Karpas-422 (cell line): Measurements from ENCODE around the gene CRB2. TPM values are rescaled to one million over a fixed set of nuclear protein-coding genes. Genes with fewer than 3 reads are reported as not detected.

ENCODE experiments used
- DNase-seq: peaks from one replicate; pipeline ENCODE4 v3.0.0-alpha.2; 2015
- H2AFZ ChIP-seq: fragments of 200-600 bp; sonication (generic); 2 replicates; pipeline ENCODE4 v1.6.1; 2014; ENCODE audit warnings: antibody characterized with exemption, low read length, mixed read lengths
- H3K27ac ChIP-seq: fragments of 200-600 bp; sonication (generic); 2 replicates; pipeline ENCODE4 v1.5.1; 2014; ENCODE audit warnings: mild to moderate bottlenecking, low read length, moderate library complexity
- H3K27me3 ChIP-seq: fragments of 200-600 bp; sonication (generic); 2 replicates; pipeline ENCODE4 v1.6.1; 2014; ENCODE audit warnings: low read length, mixed read lengths
- H3K36me3 ChIP-seq: fragments of 200-600 bp; sonication (generic); 2 replicates; pipeline ENCODE4 v1.6.1; 2014; ENCODE audit warnings: low read length, mixed read lengths; ENCODE audit not compliant: insufficient read depth
- H3K4me1 ChIP-seq: fragments of 200-600 bp; sonication (generic); 2 replicates; pipeline ENCODE4 v1.6.1; 2014; ENCODE audit warnings: mild to moderate bottlenecking, low read length, mixed read lengths
- H3K4me2 ChIP-seq: fragments of 200-600 bp; sonication (generic); 2 replicates; pipeline ENCODE4 v1.6.1; 2014; ENCODE audit warnings: low read length, low read depth, mild to moderate bottlenecking; ENCODE audit not compliant: poor library complexity, severe bottlenecking
- H3K4me3 ChIP-seq: fragments of 200-600 bp; sonication (generic); 2 replicates; pipeline ENCODE4 v1.5.1; 2014; ENCODE audit warnings: mild to moderate bottlenecking, antibody characterized with exemption, low read length, mixed read lengths
- H3K79me2 ChIP-seq: fragments of 200-600 bp; sonication (generic); 2 replicates; pipeline ENCODE4 v1.6.1; 2014; ENCODE audit warnings: mild to moderate bottlenecking, low read length, mixed read lengths
- H3K9ac ChIP-seq: fragments of 200-600 bp; sonication (generic); 2 replicates; pipeline ENCODE4 v1.6.0; 2014; ENCODE audit warnings: low read length
- H3K9me2 ChIP-seq: fragments of 200-600 bp; sonication (generic), shearing (Covaris generic); replicated peaks from 2 replicates; pipeline ENCODE4 v1.6.0; 2014; ENCODE audit warnings: mild to moderate bottlenecking, low read length, moderate library complexity; ENCODE audit not compliant: insufficient read depth
- H3K9me3 ChIP-seq: fragments of 300-700, 200-600 bp; sonication (generic); 2 replicates; pipeline ENCODE4 v1.6.1; 2014; ENCODE audit warnings: low read length, mixed read lengths
- H4K20me1 ChIP-seq: fragments of 200-600 bp; sonication (generic); 2 replicates; pipeline ENCODE4 v1.6.1; 2014; ENCODE audit warnings: mild to moderate bottlenecking, antibody characterized with exemption, low read length, low read depth; ENCODE audit not compliant: insufficient read depth
- total RNA-seq: library from RNA; depleted of rRNA; stranded (reverse); fragments of >200 nt; shearing (Covaris generic); gene quantifications from 2 replicates; pipeline ENCODE4 v1.2.3, GENCODE V29; 2014; ENCODE audit warnings: low replicate concordance; rRNA removed

The CRB2 gene
- total RNA-seq: not detected in 2 replicates

- Histone ChIP-seq H3K9ac (no peak within 1 kb of the TSS), H3K4me1 (peaks cover 26% of the 10 kb centered on the region), H3K4me3 (no peak within 1 kb of the TSS), H3K36me3 (no peaks in the 10 kb centered on the region), H3K79me2 (no peaks in the 10 kb centered on the region), H3K9me2 (no peaks in the 10 kb centered on the region), H3K27me3 (no peaks in the 10 kb centered on the region), H3K27ac (no peak within 1 kb of the TSS), H3K4me2 (no peak within 1 kb of the TSS), H2AFZ (no peak within 1 kb of the TSS), H4K20me1 (no peaks in the 10 kb centered on the region), H3K9me3 (no peaks in the 10 kb centered on the region)
- no peak for DNase-seq
Measured at GRCh38 chr9:123355761-123356431, at the start of gene CRB2. CRB2 (plus strand) TSS chr9:123356197; CDS start chr9:123356261, 64 bp downstream.

- Histone ChIP-seq H3K27me3 (no peaks in the 10 kb centered on the region), H3K4me3 (no peak overlapping the region), H4K20me1 (no peaks in the 10 kb centered on the region), H3K4me2 (no peak overlapping the region), H3K4me1 (peaks cover 9% of the 10 kb centered on the region), H2AFZ (no peak overlapping the region), H3K9me2 (no peaks in the 10 kb centered on the region), H3K27ac (no peak overlapping the region), H3K36me3 (no peaks in the 10 kb centered on the region), H3K9me3 (no peaks in the 10 kb centered on the region), H3K9ac (no peak overlapping the region), H3K79me2 (no peaks in the 10 kb centered on the region)
- no peak for DNase-seq
Measured at GRCh38 chr9:123309611-123310010, 46.4 kb upstream of the CRB2 start.

DNA sequence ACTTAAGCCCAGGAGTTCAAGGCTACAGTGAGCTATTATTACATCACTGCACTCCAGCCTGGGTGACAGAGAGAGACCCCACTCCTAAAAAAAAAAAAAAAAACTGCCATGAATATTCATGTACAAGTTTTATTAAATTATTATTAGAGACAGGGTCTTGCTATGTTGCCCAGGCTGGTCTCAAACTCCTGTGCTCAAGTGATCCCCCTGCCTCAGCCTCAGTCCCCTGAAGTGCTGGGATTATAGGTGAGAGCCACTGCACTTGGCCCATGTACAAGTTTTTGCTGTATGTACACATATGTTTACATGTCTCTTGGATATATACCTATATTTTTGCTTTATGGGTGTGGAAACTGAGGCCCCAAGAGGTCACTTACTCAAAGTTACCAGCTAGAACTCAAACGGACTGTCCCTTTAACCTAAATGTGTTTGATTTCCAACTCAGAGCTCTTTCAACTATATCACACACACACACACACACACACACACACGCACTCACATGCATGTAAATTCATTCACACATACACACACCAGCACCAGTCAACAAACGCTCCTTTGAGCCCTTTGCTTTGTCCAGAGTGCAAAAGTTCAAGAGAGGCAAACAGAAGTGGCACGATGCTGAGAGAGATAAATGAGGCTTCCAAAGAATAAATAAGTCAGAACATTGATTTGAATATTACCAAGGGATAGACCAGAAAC is 45.3 kb upstream of the CRB2 start:
- Histone ChIP-seq H3K79me2 (no peaks in the 10 kb centered on the region), H2AFZ (no peak overlapping the region), H3K9me2 (no peaks in the 10 kb centered on the region), H3K36me3 (no peaks in the 10 kb centered on the region), H3K27ac (no peak overlapping the region), H3K27me3 (no peaks in the 10 kb centered on the region), H3K9ac (no peak overlapping the region), H4K20me1 (no peaks in the 10 kb centered on the region), H3K9me3 (no peaks in the 10 kb centered on the region), H3K4me2 (no peak overlapping the region), H3K4me1 (no peaks in the 10 kb centered on the region), H3K4me3 (no peak overlapping the region)
- DNase-seq: no peak

DNA sequence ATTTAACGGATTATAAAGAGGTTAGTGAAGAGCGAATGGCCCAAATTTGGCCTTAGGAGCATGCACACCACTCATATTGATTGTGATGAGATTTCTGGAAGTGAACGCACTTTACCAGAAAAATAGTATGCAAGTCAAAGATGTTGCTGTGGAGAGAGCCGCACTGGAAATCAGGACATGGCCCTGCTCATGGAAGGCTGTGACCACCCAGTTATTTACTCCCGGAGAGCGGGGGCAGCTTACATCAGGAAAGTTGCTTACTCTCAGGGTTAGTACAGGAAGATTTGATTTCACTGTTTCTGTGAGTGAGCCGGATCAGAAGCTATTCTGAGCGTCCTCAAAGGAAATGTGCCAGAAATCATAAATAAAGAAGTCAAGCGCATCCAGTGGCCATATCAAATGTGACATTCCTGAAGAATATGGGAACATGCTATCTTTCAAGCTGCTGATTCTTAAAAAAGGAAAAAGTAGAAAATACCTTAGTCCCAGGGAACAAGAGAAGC is 44.7 kb upstream of the CRB2 start:
- no peaks in the 10 kb centered on the region for H3K9me3 ChIP-seq
- no peaks in the 10 kb centered on the region for H3K27me3 ChIP-seq
- H3K9me2 ChIP-seq: no peaks in the 10 kb centered on the region
- no peak overlapping the region for H3K4me3 ChIP-seq
- no peaks in the 10 kb centered on the region for H4K20me1 ChIP-seq
- H3K4me2 ChIP-seq: no peak overlapping the region
- H3K27ac ChIP-seq: no peak overlapping the region
- H3K9ac ChIP-seq: no peak overlapping the region
- no peaks in the 10 kb centered on the region for H3K36me3 ChIP-seq
- no peaks in the 10 kb centered on the region; the same call in 1 of the 2 replicates for H3K4me1 ChIP-seq
- H2AFZ ChIP-seq: no peak overlapping the region
- no peaks in the 10 kb centered on the region for H3K79me2 ChIP-seq
- DNase-seq: no peak

- Histone ChIP-seq H3K9me2 (no peaks in the 10 kb centered on the region), H3K36me3 (no peaks in the 10 kb centered on the region), H3K4me2 (no peak overlapping the region), H3K27ac (no peak overlapping the region), H3K79me2 (no peaks in the 10 kb centered on the region), H3K9me3 (no peaks in the 10 kb centered on the region), H3K9ac (no peak overlapping the region), H2AFZ (no peak overlapping the region), H3K27me3 (no peaks in the 10 kb centered on the region), H3K4me3 (no peak overlapping the region), H4K20me1 (no peaks in the 10 kb centered on the region), H3K4me1 (no peaks in the 10 kb centered on the region; the same call in 1 of the 2 replicates)
- no peak for DNase-seq
Measured at GRCh38 chr9:123312306-123312877, 43.6 kb upstream of the CRB2 start.

- Histone ChIP-seq H3K4me2 (no peak overlapping the region), H3K79me2 (no peaks in the 10 kb centered on the region), H4K20me1 (no peaks in the 10 kb centered on the region), H3K27ac (no peak overlapping the region), H3K27me3 (no peaks in the 10 kb centered on the region), H3K9ac (no peak overlapping the region), H3K9me2 (no peaks in the 10 kb centered on the region), H3K9me3 (no peaks in the 10 kb centered on the region), H3K4me1 (no peaks in the 10 kb centered on the region; the same call in 1 of the 2 replicates), H3K4me3 (no peak overlapping the region), H3K36me3 (no peaks in the 10 kb centered on the region), H2AFZ (no peak overlapping the region)
- DNase-seq: no peak
Measured at GRCh38 chr9:123314617-123315016, 41.4 kb upstream of the CRB2 start.

DNA sequence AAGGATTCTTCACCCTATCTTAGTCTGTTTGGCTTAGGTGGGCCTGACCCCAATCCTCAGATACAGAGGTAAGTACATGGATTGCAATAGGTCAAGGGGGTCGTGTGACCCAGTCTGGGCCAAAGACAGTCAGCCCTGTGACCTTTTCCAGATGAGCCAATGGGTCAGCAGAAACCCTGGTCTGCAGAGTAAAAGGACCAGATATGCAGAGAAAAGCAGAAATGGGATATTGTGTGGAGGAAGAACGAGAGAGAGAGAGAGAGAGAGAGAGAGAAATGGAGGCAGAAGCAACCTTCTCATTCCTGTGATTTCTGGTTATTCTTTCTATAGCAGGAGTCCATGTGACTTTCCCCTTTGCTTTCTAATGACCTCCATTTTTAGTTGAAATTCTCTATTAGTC is 40.4 kb upstream of the CRB2 start:
- no peak for DNase-seq
- Histone ChIP-seq H3K79me2 (no peaks in the 10 kb centered on the region), H4K20me1 (no peaks in the 10 kb centered on the region), H2AFZ (no peak overlapping the region), H3K27ac (no peak overlapping the region), H3K36me3 (no peaks in the 10 kb centered on the region), H3K4me3 (no peak overlapping the region), H3K9me2 (no peaks in the 10 kb centered on the region), H3K4me2 (no peak overlapping the region), H3K4me1 (no peaks in the 10 kb centered on the region; the same call in 1 of the 2 replicates), H3K27me3 (no peaks in the 10 kb centered on the region), H3K9me3 (no peaks in the 10 kb centered on the region), H3K9ac (no peak overlapping the region)

- H3K9ac ChIP-seq: no peak overlapping the region
- H3K4me2 ChIP-seq: no peak overlapping the region
- no peaks in the 10 kb centered on the region for H3K36me3 ChIP-seq
- H3K9me3 ChIP-seq: no peaks in the 10 kb centered on the region
- H2AFZ ChIP-seq: no peak overlapping the region
- H3K79me2 ChIP-seq: no peaks in the 10 kb centered on the region
- H3K27me3 ChIP-seq: no peaks in the 10 kb centered on the region
- H3K4me1 ChIP-seq: no peaks in the 10 kb centered on the region; the same call in 1 of the 2 replicates
- no peaks in the 10 kb centered on the region for H4K20me1 ChIP-seq
- no peaks in the 10 kb centered on the region for H3K9me2 ChIP-seq
- DNase-seq: no peak
- no peak overlapping the region for H3K4me3 ChIP-seq
- H3K27ac ChIP-seq: no peak overlapping the region
Measured at GRCh38 chr9:123316053-123316718, 39.8 kb upstream of the CRB2 start.
